ENCODE measurements around the gene GNG4.
"Not testable (repeated sequence)": the region's sequence is repeated elsewhere in the genome, so short reads cannot be mapped to it uniquely, and the experiment has no call there.

Gene GNG4

GRCh38 chr1:235545292-235545930 is 104.2 kb downstream of the GNG4 start:
- TF ChIP-seq POLR2A (IDR thresholded peaks at IDR 0.05; ENCODE audit: extremely low read depth, insufficient read length) (no peak), MYC (IDR thresholded peaks at IDR 0.05; ENCODE audit: low read depth, low read length) (no peak), MAX (IDR thresholded peaks at IDR 0.05; ENCODE audit: low read depth, low read length) (no peak), CTCF (IDR thresholded peaks at IDR 0.05; ENCODE audit: low read depth, low read length) (no peak)
- no peak overlapping the region for H3K4me3 ChIP-seq (ENCODE audit: low read depth, low read length)
- DNase-seq (ENCODE audit: low read depth): no peak

GRCh38 chr1:235542845-235543244 is 106.7 kb downstream of the GNG4 start:
- not testable (repeated sequence) for DNase-seq (ENCODE audit: low read depth); H3K4me3 ChIP-seq (ENCODE audit: low read depth, low read length)

- no peak overlapping the region for H3K4me3 ChIP-seq (ENCODE audit: low read depth, low read length)
- DNase-seq (ENCODE audit: low read depth): no peak
- TF ChIP-seq MAX (IDR thresholded peaks at IDR 0.05; ENCODE audit: low read depth, low read length): no peak
- TF ChIP-seq POLR2A (IDR thresholded peaks at IDR 0.05; ENCODE audit: extremely low read depth, insufficient read length): no peak
- TF ChIP-seq MYC (IDR thresholded peaks at IDR 0.05; ENCODE audit: low read depth, low read length): no peak
- TF ChIP-seq CTCF (IDR thresholded peaks at IDR 0.05; ENCODE audit: low read depth, low read length): no peak
Measured at GRCh38 chr1:235533476-235534168, 116.0 kb downstream of the GNG4 start.

GRCh38 chr1:235532360-235532759 is 117.2 kb downstream of the GNG4 start:
- DNase-seq (ENCODE audit: low read depth): no peak
- TF ChIP-seq MAX (IDR thresholded peaks at IDR 0.05; ENCODE audit: low read depth, low read length) (no peak), POLR2A (IDR thresholded peaks at IDR 0.05; ENCODE audit: extremely low read depth, insufficient read length) (no peak), MYC (IDR thresholded peaks at IDR 0.05; ENCODE audit: low read depth, low read length) (no peak), CTCF (IDR thresholded peaks at IDR 0.05; ENCODE audit: low read depth, low read length) (no peak)
- no peak overlapping the region for H3K4me3 ChIP-seq (ENCODE audit: low read depth, low read length)

- no peak overlapping the region for H3K4me3 ChIP-seq (ENCODE audit: low read depth, low read length)
- TF ChIP-seq CTCF (IDR thresholded peaks at IDR 0.05; ENCODE audit: low read depth, low read length) (no peak), POLR2A (IDR thresholded peaks at IDR 0.05; ENCODE audit: extremely low read depth, insufficient read length) (no peak), MYC (IDR thresholded peaks at IDR 0.05; ENCODE audit: low read depth, low read length) (no peak), MAX (IDR thresholded peaks at IDR 0.05; ENCODE audit: low read depth, low read length) (no peak)
- no peak for DNase-seq (ENCODE audit: low read depth)
Measured at GRCh38 chr1:235527196-235527814, 122.3 kb downstream of the GNG4 start.

- no peak for TF ChIP-seq POLR2A (IDR thresholded peaks at IDR 0.05; ENCODE audit: extremely low read depth, insufficient read length)
- TF ChIP-seq CTCF (IDR thresholded peaks at IDR 0.05; ENCODE audit: low read depth, low read length): no peak
- TF ChIP-seq MYC (IDR thresholded peaks at IDR 0.05; ENCODE audit: low read depth, low read length): no peak
- TF ChIP-seq MAX (IDR thresholded peaks at IDR 0.05; ENCODE audit: low read depth, low read length): no peak
- no peak overlapping the region for H3K4me3 ChIP-seq (ENCODE audit: low read depth, low read length)
- DNase-seq (ENCODE audit: low read depth): no peak
Measured at GRCh38 chr1:235525314-235525713, 124.3 kb downstream of the GNG4 start.
